Thoracic aorta (tissue), 2 donors: ENCODE measurements around the gene TUBE1. TPM values are rescaled to one million over a fixed set of nuclear protein-coding genes. Genes with fewer than 3 reads are reported as not detected.
A peak's percentile ranks its signal among the peaks of the same experiment; 100 is the strongest.

ENCODE experiments used
- ATAC-seq: fragments of 150-250 bp; one replicate; pipeline ENCODE4 v1.8.0; 2017; ENCODE audit warnings: low read depth; ENCODE audit not compliant: insufficient number of reproducible peaks, low FRiP score
- DNase-seq: peaks from one replicate; pipeline ENCODE4 v3.0.0-alpha.2; 2020; ENCODE audit warnings: low spot score
- H3K27ac ChIP-seq, 2 donors: fragments of 200-600 bp; sonication (generic); 1 replicate in 1 of 2; 2 replicates in 1 of 2; pipeline ENCODE4 v1.5.1; 2016; ENCODE audit warnings: mild to moderate bottlenecking in 2 of 2, moderate library complexity in 2 of 2
- H3K27me3 ChIP-seq: fragments of 200-600 bp; sonication (generic); replicated peaks from 2 replicates; pipeline ENCODE4 v1.6.0; 2016; ENCODE audit warnings: mild to moderate bottlenecking; ENCODE audit not compliant: insufficient read depth
- H3K36me3 ChIP-seq: fragments of 200-600 bp; sonication (generic); one replicate; pipeline ENCODE4 v1.5.1; 2016
- H3K4me1 ChIP-seq, 2 donors: fragments of 200-600 bp; sonication (generic); 1 replicate in 1 of 2; 2 replicates in 1 of 2; pipeline versions ENCODE4 v1.5.1 to v1.6.0; 2016; ENCODE audit warnings: low read depth in 2 of 2, mild to moderate bottlenecking in 1 of 2; ENCODE audit not compliant: control insufficient read depth in 1 of 2
- H3K4me3 ChIP-seq: fragments of 200-600 bp; sonication (generic); 2 replicates; pipeline ENCODE4 v1.5.1; 2016; ENCODE audit warnings: mild to moderate bottlenecking
- H3K9me3 ChIP-seq: fragments of 200-600 bp; sonication (generic); 2 replicates; pipeline ENCODE4 v1.5.1; 2016
- total RNA-seq, 2 donors: library from RNA; depleted of rRNA; stranded (reverse); fragments of >200 nt; gene quantifications; one replicate each; pipeline versions ENCODE4 v1.1.0 to v1.2.3, GENCODE V29; 2016
- TF ChIP-seq, protein P1 (sequence below): fragments of 200-600 bp; sonication (generic); IDR thresholded peaks from one replicate; pipeline ENCODE4 v1.5.1; 2019; ENCODE audit warnings: antibody characterized with exemption

Gene TUBE1
- total RNA-seq, 2 donors from 2014 or later, result 27.3 to 33.4 TPM

DNA sequence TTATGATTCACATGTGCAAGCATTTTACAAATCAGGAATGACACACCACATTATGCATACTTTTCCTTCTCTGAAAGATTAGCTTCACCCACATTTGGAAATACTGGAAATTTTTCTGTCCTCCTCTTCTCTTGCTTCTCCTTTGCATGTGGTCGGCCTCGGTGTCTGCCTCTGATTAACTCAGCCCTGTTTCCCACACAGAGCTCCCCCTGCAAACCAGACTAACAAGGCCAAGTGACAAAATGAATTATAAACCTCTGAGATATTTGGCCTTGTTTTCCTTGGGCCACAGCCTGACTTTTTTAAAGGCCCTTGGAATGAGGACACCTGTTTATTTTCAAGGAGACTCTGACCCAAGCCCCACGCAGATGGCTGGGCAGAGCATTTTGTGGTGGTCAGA lies 42.4 kb downstream of the TUBE1 start:
- DNase-seq, result no peak
- H3K4me3 ChIP-seq, result no peak overlapping the region
- H3K9me3 ChIP-seq, result no peaks in the 10 kb centered on the region
- no peak for ATAC-seq
- H3K27me3 ChIP-seq, result no peaks in the 10 kb centered on the region
- no peak overlapping the region for H3K27ac ChIP-seq
- no peaks in the 10 kb centered on the region for H3K36me3 ChIP-seq
- no peaks in the 10 kb centered on the region for H3K4me1 ChIP-seq
- TF ChIP-seq, protein P1, sequence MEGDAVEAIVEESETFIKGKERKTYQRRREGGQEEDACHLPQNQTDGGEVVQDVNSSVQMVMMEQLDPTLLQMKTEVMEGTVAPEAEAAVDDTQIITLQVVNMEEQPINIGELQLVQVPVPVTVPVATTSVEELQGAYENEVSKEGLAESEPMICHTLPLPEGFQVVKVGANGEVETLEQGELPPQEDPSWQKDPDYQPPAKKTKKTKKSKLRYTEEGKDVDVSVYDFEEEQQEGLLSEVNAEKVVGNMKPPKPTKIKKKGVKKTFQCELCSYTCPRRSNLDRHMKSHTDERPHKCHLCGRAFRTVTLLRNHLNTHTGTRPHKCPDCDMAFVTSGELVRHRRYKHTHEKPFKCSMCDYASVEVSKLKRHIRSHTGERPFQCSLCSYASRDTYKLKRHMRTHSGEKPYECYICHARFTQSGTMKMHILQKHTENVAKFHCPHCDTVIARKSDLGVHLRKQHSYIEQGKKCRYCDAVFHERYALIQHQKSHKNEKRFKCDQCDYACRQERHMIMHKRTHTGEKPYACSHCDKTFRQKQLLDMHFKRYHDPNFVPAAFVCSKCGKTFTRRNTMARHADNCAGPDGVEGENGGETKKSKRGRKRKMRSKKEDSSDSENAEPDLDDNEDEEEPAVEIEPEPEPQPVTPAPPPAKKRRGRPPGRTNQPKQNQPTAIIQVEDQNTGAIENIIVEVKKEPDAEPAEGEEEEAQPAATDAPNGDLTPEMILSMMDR, result no peak

- Histone ChIP-seq H3K36me3 (no peaks in the 10 kb centered on the region), H3K4me3 (no peak overlapping the region), H3K9me3 (no peaks in the 10 kb centered on the region), H3K4me1 (peaks cover 0 to 3% of the 10 kb centered on the region in 2 donors), H3K27ac (no peak overlapping the region), H3K27me3 (no peaks in the 10 kb centered on the region)
- ATAC-seq, result no peak
- TF ChIP-seq, protein P1, result no peak
- no peak for DNase-seq
Observed at GRCh38 chr6:112044196-112044595, 43.1 kb downstream of the TUBE1 start.

DNA sequence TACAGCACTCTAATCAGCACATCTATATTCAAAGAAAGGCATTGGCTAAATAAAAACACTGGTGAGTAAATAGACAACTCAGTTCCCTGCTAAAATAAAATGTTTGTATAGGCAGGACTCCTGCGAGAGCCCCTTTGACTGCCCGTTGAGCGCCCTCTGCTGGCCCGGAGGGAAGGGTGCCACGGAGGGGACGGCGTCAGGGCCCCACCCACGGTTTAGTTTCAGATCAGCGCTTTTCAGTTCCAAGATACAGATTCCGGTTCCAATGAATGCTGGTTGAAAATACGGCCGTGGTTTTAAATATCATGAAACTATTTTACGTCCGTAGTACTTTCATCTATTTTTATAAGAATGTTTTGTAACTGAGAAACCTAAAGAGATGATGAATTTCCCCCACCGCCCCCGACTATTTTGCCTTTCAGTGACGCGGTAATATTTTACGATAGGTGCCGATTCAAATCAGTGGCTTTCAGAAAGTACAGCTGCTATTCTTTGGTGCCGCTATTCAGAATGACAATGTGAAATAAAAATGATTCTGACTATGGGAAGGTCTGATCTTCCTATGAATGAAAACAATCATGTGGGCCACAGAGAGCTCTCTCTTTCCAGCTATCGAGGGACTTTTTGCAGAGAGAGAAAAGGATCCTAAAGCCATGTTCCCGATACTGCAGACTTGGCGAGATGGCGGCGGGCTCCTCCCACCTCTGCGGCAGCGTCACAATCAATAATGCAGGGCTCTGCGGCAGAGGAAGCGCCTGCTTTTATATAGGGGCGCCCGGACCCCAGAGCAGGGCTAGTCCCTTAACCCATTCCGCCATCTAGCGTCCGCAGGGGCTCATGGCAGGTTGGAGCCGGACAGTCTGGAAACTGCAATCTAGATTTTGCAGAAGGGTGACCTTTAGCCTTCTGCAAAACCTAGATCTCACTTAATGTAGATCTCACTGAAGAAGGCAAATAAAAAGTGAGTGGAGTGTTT lies 44.0 kb downstream of the TUBE1 start:
- peak; percentile 76 for ATAC-seq
- H3K36me3 ChIP-seq, result no peaks in the 10 kb centered on the region
- peak; percentile 51 for DNase-seq
- peak overlapping the region; percentile 75 for H3K4me3 ChIP-seq
- H3K4me1 ChIP-seq, result peaks cover 2 to 11% of the 10 kb centered on the region in 2 donors
- no peaks in the 10 kb centered on the region for H3K27me3 ChIP-seq
- no peaks in the 10 kb centered on the region for H3K9me3 ChIP-seq
- TF ChIP-seq, protein P1, result peak; percentile 90
- peak overlapping the region; percentile 53 to 69 for H3K27ac ChIP-seq

GRCh38 chr6:112041535-112041934 lies 45.7 kb downstream of the TUBE1 start:
- Histone ChIP-seq H3K36me3 (no peaks in the 10 kb centered on the region), H3K4me1 (peaks cover 6 to 20% of the 10 kb centered on the region in 2 donors), H3K4me3 (no peak overlapping the region), H3K27me3 (no peaks in the 10 kb centered on the region), H3K27ac (no peak overlapping the region), H3K9me3 (no peaks in the 10 kb centered on the region)
- DNase-seq (no peak), ATAC-seq (no peak)
- TF ChIP-seq, protein P1, result no peak

GRCh38 chr6:112040956-112041355 lies 46.3 kb downstream of the TUBE1 start:
- Histone ChIP-seq H3K27me3 (no peaks in the 10 kb centered on the region), H3K36me3 (no peaks in the 10 kb centered on the region), H3K4me1 (peaks cover 6 to 20% of the 10 kb centered on the region in 2 donors), H3K4me3 (no peak overlapping the region), H3K9me3 (no peaks in the 10 kb centered on the region), H3K27ac (no peak overlapping the region)
- ATAC-seq (no peak), DNase-seq (no peak)
- TF ChIP-seq, protein P1, result no peak
